ENCODE results near the gene POLR3GL. TPM values are rescaled to one million over a fixed set of nuclear protein-coding genes. Genes with fewer than 3 reads are reported as not detected.

The POLR3GL gene
- polyA plus RNA-seq, 1 experiment: 25.0 TPM

GRCh38 chr1:146013559-146013922 is 49.1 kb downstream of the POLR3GL start:
- no peak for TF ChIP-seq CTCF (IDR thresholded peaks at IDR 0.05; ENCODE audit: low read depth, low read length)
- no peak overlapping the region for H3K27ac ChIP-seq (ENCODE audit: low read depth, low read length)
- POLR2A ChIA-PET: interaction anchor here (0.6 kb wide), 1 partner anchor 168 kb away, joined by 3 read pairs; the partner anchor contains the start of gene NUDT17
- CTCF ChIA-PET: interaction anchor here (0.6 to 5.1 kb wide), 11 partner anchors 8 to 182 kb away, joined by 3 to 70 read pairs (median 5); partner anchors contain the start of genes ANKRD34A, NUDT17 and POLR3GL
- H3K9me3 ChIP-seq (ENCODE audit: control insufficient read depth, insufficient read depth, low read length): no peaks in the 10 kb centered on the region
- H3K4me3 ChIP-seq (ENCODE audit: low read depth, low read length): no peak overlapping the region
- H3K27me3 ChIP-seq (ENCODE audit: control insufficient read depth, insufficient read depth, low read length): peaks cover 3% of the 10 kb centered on the region
- DNase-seq (ENCODE audit: low read depth, low spot score): no peak

GRCh38 chr1:146016891-146017290 is 52.4 kb downstream of the POLR3GL start:
- Histone ChIP-seq H3K4me3 (ENCODE audit: low read depth, low read length) (no peak overlapping the region), H3K9me3 (ENCODE audit: control insufficient read depth, insufficient read depth, low read length) (no peaks in the 10 kb centered on the region; the same call in 1 of the 2 replicates), H3K27me3 (ENCODE audit: control insufficient read depth, insufficient read depth, low read length) (peaks cover 30% of the 10 kb centered on the region), H3K27ac (ENCODE audit: low read depth, low read length) (no peak overlapping the region)
- CTCF ChIA-PET: interaction anchor here (0.5 to 2.2 kb wide), 8 partner anchors 10 to 171 kb away, joined by 3 to 18 read pairs (median 7); partner anchors contain the start of genes ITGA10 and NUDT17
- TF ChIP-seq CTCF (IDR thresholded peaks at IDR 0.05; ENCODE audit: low read depth, low read length): no peak
- POLR2A ChIA-PET: interaction anchor here (0.6 kb wide), 1 partner anchor 132 kb away, joined by 3 read pairs; no protein-coding TSS in a partner anchor
- no peak for DNase-seq (ENCODE audit: low read depth, low spot score)

GRCh38 chr1:146019231-146020057 is 55.0 kb downstream of the POLR3GL start:
- TF ChIP-seq CTCF (IDR thresholded peaks at IDR 0.05; ENCODE audit: low read depth, low read length): no peak
- Histone ChIP-seq H3K4me3 (ENCODE audit: low read depth, low read length) (no peak overlapping the region), H3K27ac (ENCODE audit: low read depth, low read length) (no peak overlapping the region), H3K9me3 (ENCODE audit: control insufficient read depth, insufficient read depth, low read length) (no peaks in the 10 kb centered on the region; the same call in 1 of the 2 replicates), H3K27me3 (ENCODE audit: control insufficient read depth, insufficient read depth, low read length) (peaks cover 36% of the 10 kb centered on the region)
- ChIA-PET POLR2A (no interaction called here), CTCF (interaction anchor here (0.8 to 4.7 kb wide), 3 partner anchors 12 to 42 kb away, joined by 4 to 22 read pairs (median 5); no protein-coding TSS in a partner anchor)
- DNase-seq (ENCODE audit: low read depth, low spot score): no peak

- DNase-seq (ENCODE audit: low read depth, low spot score): no peak
- CTCF ChIA-PET: interaction anchor here (1.3 to 4.7 kb wide), 4 partner anchors 12 to 43 kb away, joined by 5 to 22 read pairs (median 14); no protein-coding TSS in a partner anchor
- Histone ChIP-seq H3K27ac (ENCODE audit: low read depth, low read length) (no peak overlapping the region), H3K4me3 (ENCODE audit: low read depth, low read length) (no peak overlapping the region), H3K9me3 (ENCODE audit: control insufficient read depth, insufficient read depth, low read length) (no peaks in the 10 kb centered on the region; the same call in 1 of the 2 replicates), H3K27me3 (ENCODE audit: control insufficient read depth, insufficient read depth, low read length) (peaks cover 36% of the 10 kb centered on the region)
- POLR2A ChIA-PET: no interaction called here
- TF ChIP-seq CTCF (IDR thresholded peaks at IDR 0.05; ENCODE audit: low read depth, low read length): no peak
Observed at GRCh38 chr1:146020058-146021049, 55.9 kb downstream of the POLR3GL start.
